Activated CD4-positive, alpha-beta T cell treated with anti-CD3 and anti-CD28 coated beads for 4 hours (primary cell): ENCODE data around the gene MRPS2.

Source experiments
- DNase-seq, 2 donors: peaks; one replicate each; pipeline ENCODE4 v3.0.0-alpha.2; 2020

MRPS2 gene

GRCh38 chr9:135480940-135481310, 19.6 kb upstream of the MRPS2 start:
- no peak for DNase-seq

DNA sequence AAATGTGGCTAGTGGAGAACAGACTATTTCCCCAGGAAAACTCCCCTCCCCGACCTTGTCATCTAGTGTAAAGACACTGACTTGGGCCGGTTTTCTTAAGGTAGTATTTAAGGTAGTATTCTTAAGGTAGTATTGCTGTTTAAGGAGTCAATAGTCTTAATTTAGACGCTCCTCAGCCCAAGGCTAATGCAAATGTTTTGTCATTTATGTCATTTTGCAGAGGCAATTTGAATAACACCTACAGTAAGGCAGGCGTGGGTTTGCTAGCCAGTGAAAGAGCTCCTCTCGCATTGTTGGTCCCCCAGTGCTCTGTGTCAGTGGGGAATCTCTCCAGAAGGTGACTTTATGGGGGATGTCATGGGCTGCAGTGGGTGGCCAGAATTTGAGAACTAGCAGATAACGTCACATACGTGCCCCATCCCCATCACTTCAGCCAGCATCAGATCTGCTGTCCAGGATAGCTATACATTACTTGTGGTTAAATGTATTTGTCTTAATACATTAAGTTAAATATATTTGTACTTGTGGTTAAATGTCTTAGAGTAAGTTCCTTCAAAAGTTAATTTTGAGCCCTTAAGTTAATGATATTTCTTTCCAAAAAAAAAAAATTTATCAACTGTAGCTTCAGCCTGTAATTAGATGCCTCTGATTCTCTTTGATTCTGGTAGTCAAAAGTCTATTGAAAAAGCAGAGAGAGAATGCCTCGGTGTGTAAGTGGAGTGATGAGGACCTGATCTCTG, 18.3 kb upstream of the MRPS2 start:
- no peak for DNase-seq

GRCh38 chr9:135484460-135485277, 15.8 kb upstream of the MRPS2 start:
- DNase-seq = no peak

- no peak for DNase-seq
Measured at GRCh38 chr9:135485385-135485784, 15.1 kb upstream of the MRPS2 start.

DNA sequence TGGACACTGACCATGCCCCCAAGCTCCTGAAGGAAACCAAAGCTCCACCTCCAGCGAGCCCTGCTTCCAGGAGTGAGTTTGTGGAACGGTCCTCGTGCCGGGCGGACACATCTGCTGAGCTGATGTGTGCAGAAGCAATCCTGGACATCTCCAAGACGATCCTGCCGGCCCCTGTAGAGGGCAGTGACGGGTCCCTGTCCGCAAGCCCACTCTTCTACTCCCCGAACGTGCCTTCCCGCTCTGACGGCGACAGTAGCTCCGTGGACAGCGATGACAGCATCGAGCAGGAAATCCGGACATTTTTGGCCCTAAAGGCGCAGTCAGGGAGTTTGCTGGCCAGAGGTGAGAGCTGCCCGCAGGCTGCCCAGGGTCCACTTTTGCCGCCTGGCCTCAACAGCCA, 14.7 kb upstream of the MRPS2 start:
- DNase-seq = no peak

GRCh38 chr9:135486267-135487065, 14.0 kb upstream of the MRPS2 start:
- DNase-seq = no peak

DNA sequence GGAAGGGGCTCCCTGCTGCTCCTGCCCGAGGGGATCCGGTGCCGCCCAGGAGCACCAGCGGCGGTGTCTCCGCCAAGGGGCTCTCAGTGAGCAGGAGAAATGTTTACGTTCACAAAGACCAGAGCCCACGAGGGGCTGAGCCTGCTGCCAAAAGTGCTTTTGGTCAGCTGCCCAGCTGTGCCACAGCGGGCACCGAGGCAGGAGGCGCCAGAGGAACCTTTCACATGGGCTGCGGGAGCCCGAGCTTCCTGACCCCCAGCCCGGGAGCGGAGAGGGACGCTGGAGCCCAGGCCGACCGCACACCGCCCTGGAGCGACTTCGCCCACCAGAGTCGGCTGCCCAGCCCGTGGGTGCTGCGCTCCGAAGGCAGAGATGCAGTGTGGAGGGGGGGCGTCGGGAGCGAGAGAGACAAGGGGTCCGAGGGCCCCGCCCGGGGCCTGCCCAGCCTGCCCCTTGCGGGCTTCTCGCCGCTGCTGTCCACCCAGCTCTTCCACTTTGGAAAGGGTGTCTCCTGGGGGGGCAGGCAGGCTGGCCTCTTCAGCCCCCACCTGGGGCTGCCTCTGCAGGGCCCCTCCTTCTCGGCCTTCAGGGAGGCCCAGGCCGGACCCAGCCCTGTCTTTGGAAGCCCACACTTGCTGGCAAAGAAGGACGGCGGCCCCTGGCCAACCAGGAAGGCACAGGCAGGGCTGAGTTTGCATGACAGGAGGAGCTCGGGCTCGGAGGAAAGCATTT, 13.0 kb upstream of the MRPS2 start:
- no peak for DNase-seq

DNA sequence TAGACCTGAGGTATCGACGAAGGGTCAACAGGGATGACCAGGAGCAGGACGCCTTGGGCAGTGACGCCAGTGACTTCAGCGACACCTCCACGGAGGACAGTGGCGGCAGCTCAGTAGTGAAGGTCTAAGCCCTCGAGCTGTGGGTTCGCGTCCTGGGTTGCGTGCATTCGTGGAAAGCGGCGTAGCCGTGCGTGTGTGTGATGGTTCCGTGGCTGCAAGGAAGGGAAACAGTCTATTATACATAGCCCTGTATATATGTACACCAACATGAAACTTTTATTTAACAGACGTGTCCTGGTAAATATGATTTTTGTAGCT, 12.5 kb upstream of the MRPS2 start:
- DNase-seq = no peak

- no peak for DNase-seq
Measured at GRCh38 chr9:135488527-135488926, 12.0 kb upstream of the MRPS2 start.

- DNase-seq = no peak
Measured at GRCh38 chr9:135489188-135489906, 11.1 kb upstream of the MRPS2 start.

- DNase-seq = no peak
Measured at GRCh38 chr9:135490166-135490870, 10.2 kb upstream of the MRPS2 start.

GRCh38 chr9:135490980-135491464, 9.5 kb upstream of the MRPS2 start:
- DNase-seq = no peak

DNA sequence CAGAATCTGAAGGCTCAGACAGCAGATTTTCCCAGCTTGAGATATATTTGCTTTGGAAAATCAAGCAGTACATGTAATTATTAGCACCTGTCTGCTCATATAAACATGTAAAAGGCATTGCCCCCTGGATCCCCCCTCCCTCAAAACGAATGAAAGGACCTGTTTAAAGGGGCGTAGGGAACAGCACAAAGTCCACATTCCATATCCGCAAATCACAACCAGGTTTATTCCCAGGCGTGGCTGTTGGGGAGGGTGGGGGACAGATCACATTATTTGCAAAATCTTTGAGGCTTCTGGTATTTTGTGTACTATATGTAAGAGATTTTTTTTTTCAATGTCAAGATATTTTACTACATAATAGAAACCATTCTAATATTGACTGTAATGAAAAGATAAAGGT, 8.7 kb upstream of the MRPS2 start:
- no peak for DNase-seq

DNA sequence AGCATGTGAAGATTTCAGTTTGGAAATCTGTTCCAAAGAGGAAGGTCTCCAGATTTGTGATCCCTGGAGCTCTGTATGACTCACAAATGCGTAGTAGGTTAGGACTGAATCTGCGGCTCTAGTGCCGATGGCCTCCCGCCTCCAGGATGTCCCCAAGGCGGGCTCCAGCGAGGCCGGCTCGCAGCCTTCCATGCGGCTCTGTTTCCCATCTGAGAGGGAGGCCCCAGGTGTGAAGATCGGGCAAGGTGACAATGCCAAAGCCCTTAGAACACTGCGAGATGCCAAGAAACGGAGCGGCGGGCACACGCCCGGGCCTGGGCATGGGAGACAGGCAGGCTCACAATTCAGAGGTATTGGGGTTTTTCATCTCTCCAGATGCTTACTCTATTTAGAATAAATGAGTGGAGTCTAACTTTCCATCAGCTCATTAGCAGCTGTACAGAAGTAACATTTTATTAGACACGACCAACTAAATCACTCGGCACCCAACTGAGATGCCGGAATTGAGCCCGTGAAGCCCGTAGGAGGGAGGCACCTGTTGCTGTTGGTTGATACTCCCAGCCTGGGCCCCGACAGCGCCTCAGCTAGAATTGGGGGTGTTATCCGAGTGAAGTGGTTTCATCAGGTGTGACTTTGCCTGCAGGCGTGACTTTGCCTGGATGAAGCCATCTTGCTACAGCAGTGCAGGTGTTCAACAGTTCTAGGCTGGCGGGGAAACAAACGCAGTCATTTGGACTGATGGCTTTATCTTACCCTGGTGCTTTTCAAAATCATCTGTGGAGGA, 7.4 kb upstream of the MRPS2 start:
- no peak for DNase-seq

GRCh38 chr9:135494791-135495559, 5.5 kb upstream of the MRPS2 start:
- no peak for DNase-seq

DNA sequence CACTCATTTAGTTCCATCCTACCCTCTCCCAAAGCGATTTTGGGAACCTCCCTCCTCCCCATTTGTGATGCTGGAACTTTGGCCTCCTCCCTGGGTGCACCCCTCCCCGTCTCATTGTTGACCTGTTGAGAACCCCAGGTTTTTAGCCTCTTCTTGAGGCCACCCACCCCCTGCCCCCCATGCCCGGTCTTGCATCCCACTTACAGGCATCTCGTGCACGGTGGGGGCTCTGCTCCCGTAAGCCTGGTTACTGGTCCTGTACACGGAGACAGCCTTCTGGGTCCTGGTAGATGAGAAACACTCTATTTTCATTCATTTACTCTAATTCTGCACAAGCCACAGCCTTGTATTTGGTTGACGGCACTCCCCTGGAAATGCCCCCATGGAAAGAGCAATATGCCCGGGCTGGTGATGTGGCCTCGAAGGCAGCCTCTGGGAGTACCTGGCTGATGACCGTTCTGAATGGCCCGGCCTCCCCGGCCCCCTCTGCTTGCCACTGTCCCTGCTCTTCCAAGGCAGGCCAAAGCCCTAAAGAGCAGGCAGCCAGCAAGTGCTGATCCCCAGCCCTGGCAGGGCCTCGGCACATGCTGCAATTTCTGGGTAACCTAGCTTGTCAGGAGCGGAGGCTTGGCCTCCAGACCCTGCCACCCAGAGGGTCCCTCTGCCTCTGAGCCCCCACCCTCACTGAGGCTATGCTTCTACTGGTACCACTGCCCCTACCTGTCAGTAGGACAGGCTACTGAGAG, 1.9 kb upstream of the MRPS2 start:
- DNase-seq = no peak

DNA sequence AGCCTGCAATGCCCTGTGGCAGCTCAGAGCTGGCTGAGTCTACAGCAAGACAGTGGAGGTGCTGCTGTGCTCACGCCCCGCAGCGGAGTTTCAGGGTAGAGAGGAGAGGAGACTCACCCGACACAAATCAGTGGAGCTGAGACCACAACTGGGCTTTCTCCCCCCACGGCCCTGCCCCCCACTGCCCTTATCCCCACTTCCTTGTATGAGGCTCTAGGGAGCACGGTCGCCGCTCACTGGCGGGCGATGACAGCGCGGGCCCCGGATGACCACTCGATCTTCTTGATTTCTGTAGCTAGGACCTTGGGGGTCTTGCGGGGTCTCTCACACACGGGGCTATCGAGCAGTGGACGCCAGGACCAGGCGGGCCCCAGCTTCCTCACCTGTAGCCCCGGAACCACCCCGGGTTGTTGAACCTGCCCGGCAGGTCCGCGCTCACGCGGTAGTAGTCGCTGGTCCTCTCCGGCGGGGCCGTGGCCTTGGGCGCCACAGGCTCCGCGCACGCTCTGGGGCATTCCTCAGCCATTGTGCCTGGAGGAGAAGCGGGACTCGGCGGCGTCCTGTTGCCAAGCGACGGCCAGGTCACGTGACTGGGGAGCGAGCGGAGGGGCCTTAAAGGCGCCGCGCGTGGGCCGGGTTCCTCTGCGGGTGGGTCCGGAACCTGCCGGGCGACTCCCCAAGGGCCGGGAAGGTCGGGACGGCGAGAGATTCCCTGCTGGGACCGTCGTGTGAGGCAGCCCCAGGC, 984 bp upstream of the MRPS2 start:
- DNase-seq = peak; percentile 90 to 93

- DNase-seq = no peak
Measured at GRCh38 chr9:135500071-135500524, 384 bp upstream of the MRPS2 start.
